GM18870 (cell line): ENCODE data around the gene PCDHB4.
"Not testable (repeated sequence)": the region's sequence is repeated elsewhere in the genome, so short reads cannot be mapped to it uniquely, and the experiment has no call there.

Source experiments
- ATAC-seq: cut with Tn5 transposase; IDR thresholded peaks from one replicate; pipeline ENCODE4 v1.9.1; 2021; ENCODE audit warnings: moderate library complexity; ENCODE audit not compliant: unreplicated experiment

PCDHB4 gene

GRCh38 chr5:141121563-141121962, at the start of gene PCDHB4:
PCDHB4 (plus strand) TSS chr5:141121818; CDS start chr5:141121999, 181 bp downstream.
- ATAC-seq: no peak

GRCh38 chr5:141077826-141078225, 43.8 kb upstream of the PCDHB4 start:
- ATAC-seq: no peak

DNA sequence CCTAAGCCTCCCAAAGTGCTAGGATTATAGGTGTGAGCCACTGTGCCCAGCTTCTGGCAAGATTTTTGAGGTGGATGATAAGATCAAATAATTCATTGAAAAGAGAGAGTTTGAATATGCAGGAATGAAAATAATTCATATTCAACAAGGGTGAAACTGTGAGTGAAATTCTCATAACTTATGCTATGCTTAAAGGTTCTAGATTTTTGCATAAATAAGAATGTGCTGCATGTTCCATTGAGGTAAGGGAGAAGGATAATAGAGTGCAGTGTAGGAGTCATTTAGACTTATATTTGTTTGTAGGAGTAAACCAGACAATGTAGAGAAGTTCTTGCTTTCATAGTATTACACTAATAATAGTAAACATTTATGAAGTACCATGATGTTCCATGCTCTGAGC, 39.4 kb upstream of the PCDHB4 start:
- no peak for ATAC-seq

DNA sequence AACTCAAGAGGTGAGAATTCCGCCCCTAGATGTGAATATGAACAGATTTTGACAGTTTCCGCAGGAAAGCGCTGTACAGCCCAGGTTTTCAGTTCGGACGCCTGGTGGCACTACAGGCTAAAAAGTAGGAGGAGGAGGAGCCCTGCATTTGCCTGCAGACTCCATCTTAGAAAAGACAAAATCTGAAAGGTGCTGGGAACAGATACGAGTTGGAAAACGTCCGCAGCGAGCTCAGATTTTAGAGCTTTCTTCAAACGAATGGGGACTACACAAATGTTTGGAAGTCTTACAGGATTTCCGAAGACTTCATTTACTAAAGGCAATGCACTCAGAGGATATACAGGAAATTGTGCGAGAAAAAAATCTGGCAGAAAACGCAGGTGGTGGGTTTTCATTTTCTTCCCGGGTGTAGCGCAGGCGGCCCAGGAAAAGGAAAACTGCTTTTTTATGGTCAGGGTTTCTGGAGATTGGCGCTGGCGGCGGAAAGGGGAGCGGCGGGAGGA, 37.1 kb upstream of the PCDHB4 start:
- peak; percentile 52 for ATAC-seq

- ATAC-seq: no peak
Observed at GRCh38 chr5:141094481-141095262, 26.9 kb upstream of the PCDHB4 start, which contains the start of gene PCDHB2. PCDHB2 (plus strand) TSS chr5:141094615; CDS start chr5:141094791, 176 bp downstream.

DNA sequence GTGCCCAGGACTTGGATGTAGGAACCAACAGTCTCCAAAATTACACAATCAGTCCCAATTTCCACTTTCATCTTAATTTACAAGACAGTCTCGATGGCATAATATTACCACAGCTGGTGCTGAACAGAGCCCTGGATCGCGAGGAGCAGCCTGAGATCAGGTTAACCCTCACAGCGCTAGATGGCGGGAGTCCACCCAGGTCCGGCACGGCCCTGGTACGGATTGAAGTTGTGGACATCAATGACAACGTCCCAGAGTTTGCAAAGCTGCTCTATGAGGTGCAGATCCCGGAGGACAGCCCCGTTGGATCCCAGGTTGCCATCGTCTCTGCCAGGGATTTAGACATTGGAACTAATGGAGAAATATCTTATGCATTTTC, 26.4 kb upstream of the PCDHB4 start:
- ATAC-seq: no peak

- ATAC-seq: not testable (repeated sequence)
Observed at GRCh38 chr5:141096181-141096580, 25.4 kb upstream of the PCDHB4 start.

DNA sequence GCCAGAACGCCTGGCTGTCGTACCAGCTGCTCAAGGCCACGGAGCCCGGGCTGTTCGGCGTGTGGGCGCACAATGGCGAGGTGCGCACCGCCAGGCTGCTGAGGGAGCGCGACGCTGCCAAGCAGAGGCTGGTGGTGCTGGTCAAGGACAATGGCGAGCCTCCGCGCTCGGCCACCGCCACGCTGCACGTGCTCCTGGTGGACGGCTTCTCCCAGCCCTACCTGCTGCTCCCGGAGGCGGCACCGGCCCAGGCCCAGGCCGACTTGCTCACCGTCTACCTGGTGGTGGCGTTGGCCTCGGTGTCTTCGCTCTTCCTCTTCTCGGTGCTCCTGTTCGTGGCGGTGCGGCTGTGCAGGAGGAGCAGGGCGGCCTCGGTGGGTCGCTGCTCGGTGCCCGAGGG, 25.0 kb upstream of the PCDHB4 start:
- ATAC-seq: not testable (repeated sequence)

DNA sequence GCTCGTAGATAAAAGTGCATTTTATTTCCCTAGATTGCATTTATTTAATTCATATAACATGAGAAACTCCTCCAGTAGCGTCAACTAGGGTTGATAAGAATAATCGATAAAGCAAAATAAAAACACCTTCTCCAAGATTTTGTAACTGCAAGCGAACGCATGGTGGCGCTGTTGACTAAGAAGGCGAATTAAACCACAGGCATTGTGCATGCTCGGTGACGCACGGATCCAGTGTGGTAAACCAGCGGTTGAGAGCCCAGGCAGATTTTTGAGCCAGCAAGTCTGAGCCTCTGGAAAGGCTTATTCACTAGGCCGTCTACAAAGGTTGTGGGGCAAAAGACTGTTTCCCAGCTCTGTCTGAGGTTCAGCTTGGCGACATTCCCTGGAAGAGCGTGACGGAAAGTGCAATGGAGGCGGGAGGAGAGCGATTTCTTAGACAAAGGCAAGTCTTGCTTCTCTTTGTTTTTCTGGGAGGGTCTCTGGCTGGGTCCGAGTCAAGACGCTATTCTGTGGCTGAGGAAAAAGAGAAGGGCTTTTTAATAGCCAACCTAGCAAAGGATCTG, 21.3 kb upstream of the PCDHB4 start, which contains the start of gene PCDHB3:
Gene PCDHB3 (plus strand): TSS at position 231 of the 563 bp plus-strand sequence. CDS start 177 bp downstream, at position 408.
- no peak for ATAC-seq

GRCh38 chr5:141101059-141101458, 20.6 kb upstream of the PCDHB4 start:
- ATAC-seq: no peak

GRCh38 chr5:141102070-141102469, 19.5 kb upstream of the PCDHB4 start:
- not testable (repeated sequence) for ATAC-seq

GRCh38 chr5:141102471-141102870, 19.1 kb upstream of the PCDHB4 start:
- ATAC-seq: not testable (repeated sequence)

GRCh38 chr5:141105350-141105749, 16.3 kb upstream of the PCDHB4 start:
- ATAC-seq: no peak

GRCh38 chr5:141119250-141119649, 2.4 kb upstream of the PCDHB4 start:
- ATAC-seq: no peak

GRCh38 chr5:141121985-141122384, 367 bp downstream of the PCDHB4 start:
- no peak for ATAC-seq

DNA sequence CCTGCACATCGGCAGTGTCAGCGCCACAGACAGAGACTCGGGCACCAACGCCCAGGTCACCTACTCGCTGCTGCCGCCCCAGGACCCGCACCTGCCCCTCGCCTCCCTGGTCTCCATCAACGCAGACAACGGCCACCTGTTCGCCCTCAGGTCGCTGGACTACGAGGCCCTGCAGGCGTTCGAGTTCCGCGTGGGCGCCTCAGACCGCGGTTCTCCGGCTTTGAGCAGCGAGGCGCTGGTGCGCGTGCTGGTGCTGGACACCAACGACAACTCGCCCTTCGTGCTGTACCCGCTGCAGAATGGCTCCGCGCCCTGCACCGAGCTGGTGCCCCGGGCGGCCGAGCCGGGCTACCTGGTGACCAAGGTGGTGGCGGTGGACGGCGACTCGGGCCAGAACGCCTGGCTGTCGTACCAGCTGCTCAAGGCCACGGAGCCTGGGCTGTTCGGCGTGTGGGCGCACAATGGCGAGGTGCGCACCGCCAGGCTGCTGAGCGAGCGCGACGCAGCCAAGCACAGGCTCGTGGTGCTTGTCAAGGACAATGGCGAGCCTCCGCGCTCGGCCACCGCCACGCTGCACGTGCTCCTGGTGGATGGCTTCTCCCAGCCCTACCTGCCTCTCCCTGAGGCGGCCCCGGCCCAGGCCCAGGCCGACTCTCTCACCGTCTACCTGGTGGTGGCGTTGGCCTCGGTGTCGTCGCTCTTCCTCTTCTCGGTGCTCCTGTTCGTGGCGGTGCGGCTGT, 1.9 kb downstream of the PCDHB4 start:
- not testable (repeated sequence) for ATAC-seq

DNA sequence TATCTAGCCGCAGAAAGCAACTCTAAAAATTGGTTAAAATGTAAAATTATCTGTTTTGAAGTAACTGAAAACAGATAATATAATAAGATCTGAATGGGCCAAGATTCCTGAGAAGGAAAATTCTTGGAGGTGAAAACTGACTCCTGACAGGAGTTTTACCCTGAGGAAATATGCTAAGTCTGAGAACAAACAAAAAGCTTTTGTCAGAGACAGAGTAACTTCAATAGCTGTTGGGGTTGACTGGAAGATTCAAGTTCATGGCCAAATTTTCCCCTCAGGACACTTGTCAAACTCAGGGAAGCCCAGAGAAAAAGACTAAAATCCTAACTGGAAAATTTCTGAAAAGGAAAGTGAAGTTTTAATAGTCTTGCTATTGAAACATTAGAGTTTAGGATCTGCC, 5.7 kb downstream of the PCDHB4 start:
- ATAC-seq: no peak

DNA sequence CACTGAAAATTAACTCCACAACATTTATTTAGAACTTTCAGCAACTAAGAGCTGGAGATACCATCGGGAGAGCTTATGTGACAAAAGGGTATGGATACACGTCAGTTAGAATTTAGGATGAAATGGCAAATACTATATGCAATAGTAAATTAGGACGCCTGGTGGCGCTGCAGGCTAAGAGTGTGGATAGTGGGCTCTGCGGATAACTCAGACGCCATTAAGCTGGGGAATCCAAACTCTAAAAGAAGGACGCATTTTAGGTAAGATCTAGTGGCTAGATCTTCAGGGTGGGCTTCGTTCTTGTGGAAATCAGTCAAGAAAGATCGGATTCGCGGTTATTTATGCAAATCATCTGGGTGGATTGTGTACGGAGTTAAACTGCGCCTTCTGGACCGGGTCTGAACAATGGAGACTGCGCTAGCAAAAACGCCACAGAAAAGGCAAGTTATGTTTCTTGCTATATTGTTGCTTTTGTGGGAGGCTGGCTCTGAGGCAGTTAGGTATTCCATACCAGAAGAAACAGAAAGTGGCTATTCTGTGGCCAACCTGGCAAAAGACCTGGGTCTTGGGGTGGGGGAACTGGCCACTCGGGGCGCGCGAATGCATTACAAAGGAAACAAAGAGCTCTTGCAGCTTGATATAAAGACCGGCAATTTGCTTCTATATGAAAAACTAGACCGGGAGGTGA, 13.6 kb downstream of the PCDHB4 start, which contains the start of gene PCDHB5:
Gene PCDHB5 (plus strand): TSS at position 177 of the 688 bp plus-strand sequence. CDS start 229 bp downstream, at position 406.
- ATAC-seq: no peak

DNA sequence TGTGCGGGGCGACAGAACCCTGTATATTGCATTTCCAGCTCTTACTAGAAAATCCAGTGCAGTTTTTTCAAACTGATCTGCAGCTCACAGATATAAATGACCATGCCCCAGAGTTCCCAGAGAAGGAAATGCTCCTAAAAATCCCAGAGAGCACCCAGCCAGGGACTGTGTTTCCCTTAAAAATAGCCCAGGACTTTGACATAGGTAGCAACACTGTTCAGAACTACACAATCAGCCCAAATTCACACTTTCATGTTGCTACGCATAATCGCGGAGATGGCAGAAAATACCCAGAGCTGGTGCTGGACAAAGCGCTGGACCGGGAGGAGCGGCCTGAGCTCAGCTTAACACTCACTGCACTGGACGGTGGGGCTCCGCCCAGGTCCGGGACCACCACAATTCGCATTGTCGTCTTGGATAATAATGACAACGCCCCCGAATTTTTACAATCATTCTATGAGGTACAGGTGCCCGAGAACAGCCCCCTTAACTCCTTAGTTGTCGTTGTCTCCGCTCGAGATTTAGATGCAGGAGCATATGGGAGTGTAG, 14.2 kb downstream of the PCDHB4 start:
- no peak for ATAC-seq

DNA sequence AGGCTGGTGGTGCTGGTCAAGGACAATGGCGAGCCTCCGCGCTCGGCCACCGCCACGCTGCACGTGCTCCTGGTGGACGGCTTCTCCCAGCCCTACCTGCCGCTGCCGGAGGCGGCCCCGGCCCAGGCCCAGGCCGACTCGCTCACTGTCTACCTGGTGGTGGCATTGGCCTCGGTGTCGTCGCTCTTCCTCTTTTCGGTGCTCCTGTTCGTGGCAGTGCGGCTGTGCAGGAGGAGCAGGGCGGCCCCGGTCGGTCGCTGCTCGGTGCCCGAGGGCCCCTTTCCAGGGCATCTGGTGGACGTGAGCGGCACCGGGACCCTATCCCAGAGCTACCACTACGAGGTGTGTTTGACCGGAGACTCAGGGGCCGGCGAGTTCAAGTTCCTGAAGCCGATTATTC, 15.7 kb downstream of the PCDHB4 start:
- ATAC-seq: not testable (repeated sequence)
